HG03060 (cell line): ENCODE data around the gene PTPRD.

Source experiments
- ATAC-seq: cut with Tn5 transposase; IDR thresholded peaks from one replicate; pipeline ENCODE4 v1.9.1; 2021; ENCODE audit warnings: low read depth, moderate number of reproducible peaks; ENCODE audit not compliant: unreplicated experiment

PTPRD gene

DNA sequence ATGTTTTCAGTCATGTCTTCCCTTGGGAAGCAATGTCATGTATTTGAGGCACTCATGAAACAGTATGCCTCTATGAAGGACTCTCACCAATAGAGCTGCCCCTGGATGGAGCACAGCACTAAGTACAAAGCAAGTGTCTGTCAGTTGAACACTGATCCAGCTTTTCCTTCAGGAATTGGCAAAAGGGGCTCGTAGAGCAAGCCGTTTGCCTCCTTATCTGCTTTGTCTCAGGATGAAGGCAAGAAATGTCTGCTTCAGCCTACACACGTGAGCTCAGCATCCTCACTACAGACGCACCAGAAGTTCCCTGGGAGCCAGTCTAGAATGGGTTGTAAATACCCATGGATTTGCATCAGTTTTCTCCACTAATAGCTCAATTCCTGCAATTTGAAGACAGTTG lies 2070.3 kb downstream of the PTPRD start:
- ATAC-seq = no peak

DNA sequence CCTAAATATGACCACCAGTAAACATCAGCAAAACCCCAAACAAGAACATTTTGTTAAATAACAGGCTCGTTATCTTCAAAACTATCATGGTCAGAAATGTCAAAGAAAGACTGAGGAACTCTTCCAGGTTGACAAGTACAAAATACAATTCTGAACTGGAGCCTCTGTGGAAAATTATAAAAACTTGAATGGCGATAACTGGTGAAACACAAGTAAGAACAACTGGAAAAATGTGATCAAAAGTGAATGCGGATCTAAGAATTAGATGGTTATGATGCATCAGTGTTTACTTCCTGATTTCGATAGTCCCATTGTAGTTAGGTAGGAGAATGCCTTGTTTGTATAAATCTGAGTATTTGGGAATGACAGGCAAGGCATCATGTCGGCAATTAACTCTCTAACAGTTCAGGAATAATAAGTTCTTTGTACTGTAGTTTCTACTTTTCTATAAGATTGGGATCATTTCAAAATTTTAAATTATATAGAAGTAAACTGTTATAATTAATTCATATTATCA lies 2073.1 kb downstream of the PTPRD start:
- ATAC-seq = no peak

DNA sequence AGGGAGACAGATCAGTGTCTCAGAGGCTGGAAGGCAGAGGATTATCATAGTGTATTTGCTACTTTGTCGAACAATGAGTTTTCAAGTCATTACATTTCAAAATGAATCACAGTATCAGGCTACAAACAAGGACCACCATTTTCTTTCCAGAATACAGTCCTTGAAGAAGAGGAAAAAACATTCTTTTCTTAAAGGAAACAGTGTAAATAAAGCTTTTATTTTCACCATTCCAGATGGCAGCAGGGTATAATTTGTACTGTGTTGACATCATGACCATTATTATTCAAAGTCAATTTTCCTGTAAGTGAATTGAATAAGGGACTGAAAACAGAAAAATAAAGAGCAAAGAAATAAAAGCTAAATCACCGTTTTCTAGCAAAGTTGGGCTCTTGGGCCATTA lies 2076.0 kb downstream of the PTPRD start:
- no peak for ATAC-seq

DNA sequence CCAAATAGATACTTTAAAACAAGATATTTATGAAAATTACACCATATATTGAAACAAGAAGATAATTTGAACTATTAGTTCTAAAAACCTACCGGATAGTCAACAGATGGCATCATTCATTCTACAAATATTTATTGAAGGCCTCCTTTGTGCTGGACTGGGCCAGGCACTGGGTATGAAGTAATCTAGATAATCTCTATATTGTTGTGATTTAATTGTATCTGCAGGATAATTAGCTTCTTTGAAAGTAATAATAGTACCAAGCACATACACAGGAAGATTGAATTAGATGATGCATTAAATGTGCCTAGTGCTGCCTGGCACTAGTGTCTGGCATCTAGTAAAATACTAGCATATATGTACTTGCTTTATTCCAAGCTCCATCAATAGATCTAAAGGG lies 2078.0 kb downstream of the PTPRD start:
- ATAC-seq = no peak

DNA sequence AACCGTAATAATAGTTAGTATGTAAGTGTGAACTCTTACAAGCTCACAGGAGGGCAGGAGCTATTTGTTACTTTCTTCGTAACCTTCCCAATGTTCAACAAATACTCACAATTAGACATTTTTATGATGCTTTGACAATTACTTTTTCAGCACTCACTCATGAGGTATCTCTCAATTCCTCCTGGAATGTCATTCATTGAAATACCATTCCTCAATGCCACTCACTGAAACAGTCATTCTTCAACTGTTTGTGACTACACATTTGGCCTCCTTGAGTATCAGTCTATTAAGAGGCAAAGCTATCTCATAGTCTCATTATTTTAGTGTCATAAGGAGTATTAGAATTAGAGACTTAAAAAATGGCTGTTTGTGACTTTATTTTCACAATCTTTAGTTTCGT lies 2079.1 kb downstream of the PTPRD start:
- no peak for ATAC-seq

DNA sequence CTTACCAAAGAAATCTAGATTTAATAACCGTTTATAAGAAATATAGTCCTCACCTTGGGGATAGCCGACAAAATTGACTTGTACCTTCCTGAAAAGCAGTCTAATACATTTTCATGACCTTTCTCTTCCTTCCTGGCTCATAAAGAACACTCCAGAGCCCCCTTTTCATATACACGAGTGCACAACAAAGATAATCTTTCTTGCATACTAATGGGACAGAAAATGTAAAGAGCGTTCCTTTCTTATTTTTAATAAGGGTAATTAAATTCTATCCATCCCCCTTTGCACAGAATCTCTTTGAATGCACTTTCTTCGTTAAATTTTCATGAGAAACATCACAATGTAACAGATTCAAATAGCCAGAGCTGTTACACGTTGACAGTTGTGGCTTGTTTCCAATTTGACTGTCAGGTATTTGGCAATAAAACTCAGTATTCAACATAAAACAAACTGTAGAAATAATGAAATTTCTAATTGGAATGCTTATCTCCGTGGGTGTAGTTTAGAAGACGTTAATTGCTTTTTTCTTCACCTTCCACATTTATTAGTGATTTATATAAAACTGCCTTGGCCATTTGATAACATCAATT lies 2080.9 kb downstream of the PTPRD start:
- ATAC-seq = no peak

DNA sequence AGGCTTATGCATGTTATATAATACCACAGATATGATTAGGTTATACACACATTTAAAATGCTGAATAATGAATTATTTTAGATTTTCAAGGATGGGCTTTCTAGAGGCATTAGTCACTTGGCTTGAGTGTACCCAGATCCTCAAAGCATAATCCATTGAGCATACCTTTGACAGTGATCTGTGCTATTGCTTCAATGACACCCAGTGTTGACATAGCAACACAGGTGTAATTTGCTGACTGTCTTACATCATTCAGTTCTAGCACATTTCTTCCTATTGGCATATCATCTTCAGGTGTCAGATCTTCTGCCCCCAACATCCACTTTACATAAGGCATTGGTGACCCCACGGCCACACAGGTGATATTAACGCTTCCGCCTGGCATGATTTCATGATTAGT lies 2091.7 kb downstream of the PTPRD start:
- ATAC-seq = no peak

DNA sequence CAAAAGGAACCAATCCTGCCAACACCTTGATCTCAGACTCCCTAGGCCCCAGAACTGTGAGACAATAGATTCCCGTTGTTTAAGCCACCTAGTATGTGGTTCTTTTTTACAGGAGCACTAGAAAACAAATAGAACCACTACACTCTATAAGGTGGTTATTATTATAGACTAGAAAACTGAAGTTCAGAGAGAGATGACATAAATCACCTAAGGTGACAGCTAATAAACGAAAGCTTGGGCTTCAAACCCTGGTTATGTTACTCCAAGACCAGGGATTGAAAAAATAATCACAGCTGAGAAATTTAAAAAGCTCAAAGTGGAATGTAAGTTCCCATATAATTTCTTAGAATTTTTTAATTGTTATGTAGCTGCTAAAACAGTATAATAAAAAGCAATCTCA lies 2097.1 kb downstream of the PTPRD start:
- ATAC-seq = no peak

DNA sequence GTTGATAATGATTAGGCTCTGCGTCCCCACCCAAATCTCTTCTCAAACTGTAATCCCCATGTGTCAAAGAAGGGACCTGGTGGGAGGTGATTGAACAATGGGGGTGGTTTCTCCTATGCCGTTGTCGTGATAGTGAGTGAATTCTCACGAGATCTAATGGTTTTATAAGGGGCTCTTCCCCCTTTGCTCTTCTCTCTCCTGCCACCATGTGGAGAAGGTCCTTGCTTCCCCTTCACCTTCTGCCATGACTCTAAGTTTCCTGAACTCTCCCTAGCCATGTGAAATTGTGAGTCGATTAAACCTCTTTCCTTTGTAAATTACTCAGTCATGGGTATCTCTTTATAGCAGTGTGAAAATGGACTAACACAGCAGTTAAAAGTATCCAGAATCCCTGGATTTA lies 2098.0 kb downstream of the PTPRD start:
- no peak for ATAC-seq

DNA sequence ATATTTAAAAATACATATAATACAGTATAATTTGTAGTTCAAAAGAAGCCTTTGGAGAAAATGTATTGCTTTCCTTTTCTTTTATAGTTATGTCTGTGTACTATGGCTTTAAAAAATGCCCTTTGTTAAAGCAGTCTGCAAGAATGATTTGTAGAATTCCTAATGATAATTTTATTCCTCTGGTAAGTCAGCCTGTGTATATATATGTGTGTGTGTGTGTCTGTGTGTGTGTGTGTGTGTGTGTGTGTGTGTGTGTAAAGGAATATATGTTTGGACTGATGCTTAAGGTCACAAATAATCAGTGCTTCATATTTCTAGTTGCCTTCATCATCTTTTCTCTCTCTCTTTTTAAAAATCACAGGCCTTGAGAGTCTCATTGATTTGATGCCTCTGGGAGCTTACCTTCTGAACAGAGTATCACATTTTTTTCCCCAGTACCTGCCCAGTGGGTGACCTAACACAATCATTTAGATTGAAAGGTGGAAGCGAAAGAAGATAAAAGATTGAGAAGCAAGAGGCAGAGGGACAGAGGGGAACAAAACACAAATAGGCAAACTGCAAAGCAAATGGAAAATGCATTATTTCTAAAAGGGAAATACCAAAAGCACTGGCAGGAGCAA lies 2104.0 kb downstream of the PTPRD start:
- no peak for ATAC-seq

DNA sequence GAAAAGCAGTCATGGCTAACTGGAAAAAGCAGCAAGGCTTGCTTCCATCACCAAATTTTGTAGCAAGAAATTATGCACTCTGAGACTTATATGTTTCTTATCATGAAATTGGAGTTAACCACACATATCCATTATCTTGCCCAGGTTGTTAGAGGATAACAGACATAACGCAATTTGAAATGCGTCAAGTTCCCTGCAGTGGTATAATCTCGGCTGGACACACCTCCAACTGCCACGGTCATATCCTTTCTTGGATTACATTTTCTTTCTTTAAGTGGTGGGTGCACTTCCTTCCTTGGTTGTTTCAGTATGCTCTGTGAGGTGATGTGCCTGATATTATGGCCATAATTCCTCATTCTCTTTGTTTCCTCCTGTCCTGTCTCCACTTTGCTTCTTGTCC lies 2118.2 kb downstream of the PTPRD start:
- no peak for ATAC-seq

DNA sequence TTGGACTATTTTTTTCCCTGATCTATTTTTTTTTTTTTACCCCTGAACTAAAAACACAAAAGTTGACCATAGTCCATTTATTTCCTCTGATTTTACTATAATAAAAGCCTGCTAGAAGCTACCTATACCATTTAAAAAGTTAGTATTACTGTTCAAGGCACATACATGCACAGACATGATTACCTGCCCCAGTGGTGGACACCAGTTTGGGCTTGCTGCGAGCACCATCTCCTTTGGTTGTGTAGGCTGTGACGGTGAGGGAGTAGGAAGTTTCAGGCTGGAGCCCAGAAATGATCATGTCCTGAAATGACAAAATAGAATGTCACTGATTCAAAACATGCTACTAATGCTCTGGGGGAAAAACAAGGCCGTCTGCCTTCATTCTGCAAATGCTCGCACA lies 2120.1 kb downstream of the PTPRD start:
- ATAC-seq = no peak

DNA sequence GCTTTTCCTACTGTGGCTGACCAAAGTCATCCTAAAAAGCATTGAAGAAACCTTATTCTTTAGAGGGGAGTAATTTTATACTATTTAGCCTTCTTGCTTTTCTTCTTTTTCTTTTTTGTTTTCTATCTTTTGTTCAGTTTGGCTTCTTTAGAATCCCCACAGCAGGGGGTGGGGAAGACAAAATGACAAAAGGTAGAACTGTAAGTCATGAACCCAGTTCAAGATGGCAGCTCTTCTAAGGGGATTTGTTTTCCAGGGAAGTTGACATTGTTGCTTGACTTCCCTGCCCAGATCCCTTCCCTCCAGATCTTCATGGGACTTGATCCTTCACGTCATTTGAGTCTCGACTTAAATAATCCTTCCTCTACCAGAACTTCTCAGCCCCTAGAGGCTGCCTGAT lies 2120.8 kb downstream of the PTPRD start:
- ATAC-seq = no peak

DNA sequence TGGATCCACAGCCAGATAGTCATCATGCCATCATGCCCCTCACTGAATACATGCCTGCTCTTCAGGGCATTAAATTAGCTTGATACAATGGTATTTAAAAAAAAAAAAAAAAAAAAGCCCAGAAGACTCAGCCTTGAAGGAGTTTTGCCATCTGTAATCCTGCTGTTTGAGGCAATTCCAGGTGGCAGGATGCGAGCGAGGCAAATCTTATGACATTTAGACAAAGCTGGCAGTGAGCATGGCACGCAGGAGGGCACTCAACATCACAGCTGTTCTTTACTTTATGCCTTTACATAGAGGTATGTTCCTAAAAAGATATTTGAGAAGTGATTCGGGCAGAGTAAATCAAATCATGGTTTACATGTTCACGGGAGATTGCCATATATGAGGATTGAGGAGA lies 2121.2 kb downstream of the PTPRD start:
- ATAC-seq = no peak

DNA sequence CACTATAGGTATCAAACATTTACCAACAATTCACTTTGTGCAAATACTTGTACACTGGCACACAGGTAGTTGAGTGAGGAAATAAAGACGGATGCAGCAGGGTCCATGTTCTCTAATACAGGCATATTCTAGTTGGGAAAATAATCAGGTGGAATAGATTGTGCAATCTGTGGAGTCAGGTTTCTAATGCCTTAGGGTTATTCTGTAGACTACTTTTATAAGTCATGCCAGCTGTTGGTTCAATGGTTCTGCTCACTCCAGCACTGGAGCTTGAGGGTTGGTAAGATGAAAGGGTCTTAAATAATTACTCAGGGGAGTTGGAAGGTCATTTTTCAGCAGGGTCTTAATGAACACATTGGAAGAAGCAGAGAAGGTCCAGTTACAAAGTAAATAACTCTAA lies 2123.0 kb downstream of the PTPRD start:
- no peak for ATAC-seq

DNA sequence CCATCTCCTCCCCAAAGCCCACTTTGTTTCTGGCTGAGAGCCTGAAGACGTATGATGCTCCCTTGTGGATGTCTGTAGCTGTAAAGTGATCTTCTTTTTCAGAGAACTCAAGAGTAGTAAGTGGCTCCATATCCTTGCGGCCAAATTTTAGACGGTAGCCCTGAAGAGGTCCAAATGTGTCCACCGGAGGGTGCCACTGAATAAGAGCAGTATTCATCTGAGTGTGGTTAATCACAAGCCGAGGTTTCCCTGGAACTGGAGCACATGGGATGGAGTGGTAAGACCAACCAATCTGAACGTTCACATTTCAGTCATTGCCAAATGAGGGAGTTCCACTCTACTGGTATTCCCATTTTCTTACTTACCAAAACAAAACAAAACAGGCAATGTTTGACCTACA lies 2126.7 kb downstream of the PTPRD start:
- ATAC-seq = no peak

DNA sequence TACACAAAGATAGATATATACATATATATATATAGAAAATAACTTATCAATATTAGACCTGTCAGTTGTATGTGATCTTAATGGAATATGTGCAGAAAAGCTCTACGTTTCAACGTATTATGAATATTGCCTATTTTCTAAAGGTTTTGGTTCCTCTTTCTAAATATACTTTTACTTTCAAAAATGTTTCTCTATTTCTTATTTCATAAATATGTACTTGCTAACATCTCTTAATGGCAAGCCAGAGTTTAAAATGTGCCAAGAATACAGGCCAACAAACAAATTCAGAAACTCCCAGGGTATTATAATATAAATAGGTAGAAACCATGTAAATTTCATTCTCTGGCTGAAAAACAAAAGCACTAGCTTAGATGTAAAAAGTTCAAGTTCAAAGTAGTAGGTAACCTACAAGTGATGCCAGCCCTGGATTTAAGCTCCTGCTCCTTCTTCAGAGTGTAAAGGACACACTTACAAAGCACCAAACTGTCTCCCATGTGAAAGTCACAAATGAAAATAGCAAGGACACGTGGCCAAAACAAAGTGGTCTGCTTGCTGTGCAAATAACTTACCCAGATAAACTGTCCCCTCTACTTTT lies 2128.1 kb downstream of the PTPRD start:
- ATAC-seq = no peak

DNA sequence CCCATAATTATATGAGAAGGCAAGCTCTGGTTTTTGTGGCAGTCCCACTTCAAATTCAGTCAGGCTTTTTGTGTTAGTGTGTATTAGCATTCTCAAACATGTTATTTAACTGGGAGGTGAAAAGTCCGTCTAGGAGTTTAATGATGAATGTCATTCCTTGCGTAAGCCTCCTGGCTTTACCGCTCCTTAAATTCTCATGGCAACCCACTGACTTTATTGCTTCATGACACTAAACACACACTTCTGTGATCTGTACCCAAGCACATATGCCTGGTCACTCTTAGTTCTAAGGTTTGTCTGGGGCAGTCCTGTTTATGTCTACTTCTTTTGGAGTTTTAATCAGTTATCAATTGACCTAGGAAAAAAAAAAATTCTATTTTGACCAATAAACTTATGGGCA lies 2135.4 kb downstream of the PTPRD start:
- no peak for ATAC-seq

DNA sequence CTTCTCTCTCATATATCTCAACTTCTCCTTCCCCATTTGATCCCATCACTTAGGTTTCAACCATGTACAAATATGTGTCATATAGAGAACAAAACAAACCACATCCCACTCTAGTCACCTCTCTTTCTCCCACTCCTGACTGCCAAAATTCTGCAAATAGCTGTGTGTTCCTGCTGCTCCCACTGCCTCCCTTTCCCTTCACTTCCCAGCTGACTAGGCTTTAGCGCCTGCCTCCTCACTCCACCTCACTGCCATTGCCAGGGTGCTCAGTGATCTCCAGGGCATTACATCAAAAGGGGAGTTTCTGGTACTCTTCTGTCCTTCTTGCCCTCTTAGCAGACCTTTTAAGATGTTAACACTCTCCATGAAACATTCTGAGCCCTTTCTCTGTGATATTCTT lies 2137.9 kb downstream of the PTPRD start:
- ATAC-seq = no peak

DNA sequence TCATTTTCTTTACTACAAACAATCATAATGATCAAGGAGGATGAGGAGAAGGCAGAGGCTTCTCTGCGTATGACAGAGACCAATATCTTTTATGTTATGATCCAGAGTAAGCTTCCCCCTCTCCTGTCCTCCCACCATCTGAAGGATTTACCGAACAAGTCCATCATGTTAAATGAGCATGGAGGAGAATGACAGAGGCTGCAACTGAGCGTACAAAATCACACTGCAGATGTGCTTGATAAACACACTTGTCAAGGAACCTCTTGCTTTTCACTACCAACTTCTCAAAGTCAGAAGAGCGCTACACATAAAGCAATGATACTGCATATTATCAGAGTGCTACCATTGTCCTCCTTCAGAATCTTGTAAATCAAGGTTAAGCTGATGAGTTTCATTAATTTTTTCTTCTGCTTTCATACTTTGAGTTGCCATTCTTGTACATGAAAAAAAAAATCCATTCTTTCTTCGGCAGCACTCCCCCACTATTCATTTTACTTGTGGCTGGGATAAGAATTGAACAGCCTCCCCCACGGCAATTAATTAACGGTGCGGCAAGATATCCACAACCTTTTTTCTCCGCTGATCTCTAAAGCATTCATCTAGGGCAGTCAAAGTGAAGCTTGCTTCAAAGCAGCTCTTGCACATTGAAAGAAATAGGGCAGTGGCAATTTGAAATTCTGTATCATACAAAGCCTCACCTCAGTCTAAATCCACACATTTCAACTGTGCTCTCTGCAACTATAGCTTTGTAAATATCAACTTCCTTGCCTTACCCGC lies 2139.4 kb downstream of the PTPRD start:
- no peak for ATAC-seq

DNA sequence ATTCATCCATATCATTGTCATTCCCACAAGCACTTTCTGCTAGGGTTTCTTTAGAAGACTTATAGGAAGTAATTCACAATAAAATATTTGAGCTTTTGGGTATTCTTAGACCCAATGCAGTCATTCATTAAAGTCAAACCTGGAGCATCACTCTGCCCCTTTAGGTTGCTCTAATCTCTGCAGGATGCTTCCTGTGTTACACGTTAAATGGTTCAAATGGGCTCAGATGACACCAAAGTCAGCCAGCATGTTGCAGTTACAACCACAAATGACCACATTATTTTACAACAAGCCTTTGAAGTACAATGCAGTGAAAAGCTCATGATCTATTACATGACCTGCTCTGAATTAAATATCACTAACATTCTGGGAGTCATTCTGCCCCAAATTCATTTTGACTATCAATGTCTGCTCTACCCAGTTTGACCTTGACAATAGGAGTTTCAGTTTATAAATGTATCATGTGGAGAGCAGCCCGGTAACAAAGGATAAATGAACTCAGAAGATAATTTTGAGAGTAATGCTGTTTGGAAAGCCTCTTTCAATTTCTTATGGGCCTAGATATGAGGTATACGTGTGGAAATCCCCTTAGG lies 2144.7 kb downstream of the PTPRD start:
- ATAC-seq = no peak
